H9 (cell line): ENCODE measurements around the gene EPS8L3. TPM values are rescaled to one million over a fixed set of nuclear protein-coding genes. Genes with fewer than 3 reads are reported as not detected.

ENCODE experiments used
- DNase-seq: peaks from one replicate; pipeline ENCODE4 v3.0.0-alpha.2; 2017
- H2AFZ ChIP-seq: one replicate; pipeline ENCODE4 v1.6.1; 2013; ENCODE audit warnings: mild to moderate bottlenecking, low read length, control low read depth, moderate library complexity
- H2AK5ac ChIP-seq: 2 replicates; pipeline ENCODE4 v1.6.1; 2013; ENCODE audit warnings: low read length, control low read depth, mixed read lengths; ENCODE audit not compliant: insufficient read length
- H2BK120ac ChIP-seq: one replicate; pipeline ENCODE4 v1.6.1; 2013; ENCODE audit warnings: low read depth, mild to moderate bottlenecking, low read length, control low read depth, inconsistent platforms; ENCODE audit not compliant: poor library complexity, severe bottlenecking
- H2BK12ac ChIP-seq: 2 replicates; pipeline ENCODE4 v1.6.1; 2013; ENCODE audit warnings: low read length, control low read depth, mixed read lengths, low read depth; ENCODE audit not compliant: insufficient read length
- H2BK15ac ChIP-seq: 2 replicates; pipeline ENCODE4 v1.6.1; 2013; ENCODE audit warnings: low read depth, low read length, control low read depth
- H2BK20ac ChIP-seq: one replicate; pipeline ENCODE4 v1.6.1; 2013; ENCODE audit warnings: low read depth, mild to moderate bottlenecking, low read length, control low read depth, inconsistent platforms; ENCODE audit not compliant: poor library complexity, severe bottlenecking
- H2BK5ac ChIP-seq: 2 replicates; pipeline ENCODE4 v1.6.1; 2013; ENCODE audit warnings: low read length, control low read depth, mixed read lengths; ENCODE audit not compliant: insufficient read length
- H3K14ac ChIP-seq: 2 replicates; pipeline ENCODE4 v1.6.1; 2013; ENCODE audit warnings: low read length, control low read depth; ENCODE audit not compliant: insufficient read depth
- H3K18ac ChIP-seq: 2 replicates; pipeline ENCODE4 v1.6.1; 2013; ENCODE audit warnings: low read depth, mild to moderate bottlenecking, mixed read lengths, low read length, control low read depth; ENCODE audit not compliant: insufficient read length
- H3K23ac ChIP-seq: 2 replicates; pipeline ENCODE4 v1.6.1; 2013; ENCODE audit warnings: low read length, control low read depth, mixed read lengths, low read depth; ENCODE audit not compliant: insufficient read length
- H3K23me2 ChIP-seq: 2 replicates; pipeline ENCODE4 v1.6.1; 2013; ENCODE audit warnings: low read depth, mild to moderate bottlenecking, mixed read lengths, low read length, control low read depth; ENCODE audit not compliant: insufficient read length, poor library complexity, severe bottlenecking
- H3K27ac ChIP-seq: 2 replicates; pipeline ENCODE4 v1.5.1; 2013; ENCODE audit warnings: low read length, control low read depth, mixed read lengths, low read depth; ENCODE audit not compliant: insufficient read length
- H3K27me3 ChIP-seq: 2 replicates; pipeline ENCODE4 v1.6.1; 2013; ENCODE audit warnings: low read length, control low read depth, inconsistent platforms; ENCODE audit not compliant: insufficient read depth
- H3K4ac ChIP-seq: 2 replicates; pipeline ENCODE4 v1.6.1; 2013; ENCODE audit warnings: low read depth, mild to moderate bottlenecking, control low read depth, inconsistent platforms, low read length, moderate library complexity
- H3K4me1 ChIP-seq: 2 replicates; pipeline ENCODE4 v1.6.1; 2013; ENCODE audit warnings: low read length, control low read depth, inconsistent platforms; ENCODE audit not compliant: insufficient read depth
- H3K4me2 ChIP-seq: 2 replicates; pipeline ENCODE4 v1.6.1; 2013; ENCODE audit warnings: low read length, control low read depth, mixed read lengths; ENCODE audit not compliant: insufficient read length, insufficient read depth
- H3K56ac ChIP-seq: 2 replicates; pipeline ENCODE4 v1.6.1; 2013; ENCODE audit warnings: low read depth, mild to moderate bottlenecking, mixed read lengths, low read length, control low read depth; ENCODE audit not compliant: insufficient read length
- H3K79me1 ChIP-seq: 2 replicates; pipeline ENCODE4 v1.6.1; 2013; ENCODE audit warnings: low read depth, mild to moderate bottlenecking, moderate library complexity, low read length, control low read depth, inconsistent platforms; ENCODE audit not compliant: insufficient read depth, poor library complexity, severe bottlenecking
- H3K79me2 ChIP-seq: 2 replicates; pipeline ENCODE4 v1.6.1; 2013; ENCODE audit warnings: low read length, control low read depth, inconsistent platforms; ENCODE audit not compliant: insufficient read depth
- H3K9ac ChIP-seq: 2 replicates; pipeline ENCODE4 v1.6.1; 2013; ENCODE audit warnings: low read length, control low read depth, mixed read lengths; ENCODE audit not compliant: insufficient read length; ENCODE audit errors: extremely low read depth
- H3K9me3 ChIP-seq: one replicate; pipeline ENCODE4 v1.6.1; 2013; ENCODE audit warnings: low read depth, low read length, inconsistent platforms; ENCODE audit not compliant: control insufficient read depth
- H3T11ph ChIP-seq: one replicate; pipeline ENCODE4 v1.6.1; 2013; ENCODE audit warnings: mild to moderate bottlenecking, low read length, control low read depth, inconsistent platforms
- H4K20me1 ChIP-seq: one replicate; pipeline ENCODE4 v1.6.1; 2013; ENCODE audit not compliant: control insufficient read depth, insufficient read length, insufficient read depth
- H4K5ac ChIP-seq: 2 replicates; pipeline ENCODE4 v1.6.1; 2013; ENCODE audit warnings: low read depth, mild to moderate bottlenecking, mixed read lengths, low read length, control low read depth; ENCODE audit not compliant: insufficient read length
- H4K8ac ChIP-seq: replicated peaks from 2 replicates; pipeline ENCODE4 v1.6.1; 2013; ENCODE audit warnings: low read length, control low read depth, mixed read lengths, low read depth; ENCODE audit not compliant: insufficient read length
- H4K91ac ChIP-seq: 2 replicates; pipeline ENCODE4 v1.6.1; 2013; ENCODE audit warnings: low read depth, mild to moderate bottlenecking, moderate library complexity, mixed read lengths, low read length, control low read depth; ENCODE audit not compliant: insufficient read length
- H3K27ac Mint-ChIP-seq, 3 experiments: 2 replicates in 2 of 3; 3 replicates in 1 of 3; pipeline ENCODE4 v1.8.0; 2020 to 2021; ENCODE audit warnings: mixed read lengths in 3 of 3, mild to moderate bottlenecking in 1 of 3, moderate library complexity in 1 of 3
- H3K27me3 Mint-ChIP-seq: 2 replicates; pipeline ENCODE4 v1.8.0; 2021; ENCODE audit warnings: low read depth, mild to moderate bottlenecking, moderate library complexity, mixed read lengths
- H3K36me3 Mint-ChIP-seq, 3 experiments: 2 replicates in 2 of 3; 3 replicates in 1 of 3; pipeline ENCODE4 v1.8.0; 2020 to 2021; ENCODE audit warnings: low read depth in 3 of 3, mixed read lengths in 3 of 3; ENCODE audit not compliant: insufficient read depth in 1 of 3
- H3K4me1 Mint-ChIP-seq, 2 experiments: 2 replicates each; pipeline ENCODE4 v1.8.0; 2020; ENCODE audit warnings: mixed read lengths in 2 of 2
- H3K4me3 Mint-ChIP-seq, 2 experiments: 2 replicates in 1 of 2; 3 replicates in 1 of 2; pipeline ENCODE4 v1.8.0; 2020 to 2021; ENCODE audit warnings: mild to moderate bottlenecking in 2 of 2, mixed read lengths in 2 of 2, moderate library complexity in 1 of 2
- H3K9me3 Mint-ChIP-seq, 2 experiments: 2 replicates in 1 of 2; 3 replicates in 1 of 2; pipeline ENCODE4 v1.8.0; 2020; ENCODE audit warnings: mild to moderate bottlenecking in 2 of 2, mixed read lengths in 2 of 2, moderate library complexity in 1 of 2
- WGBS: extraction: QIAGEN DNeasy Blood & Tissue Kit; methylation state at CpG from one replicate; pipeline ENCODE4 v1.1.7; 2013; ENCODE audit warnings: missing lambda C conversion rate, low lambda C conversion rate, mixed read lengths; ENCODE audit not compliant: insufficient read length; ENCODE audit errors: extremely low coverage; 5-methylcytosine and 5-hydroxymethylcytosine counted together
- total RNA-seq: library from RNA; stranded (reverse); gene quantifications from 2 replicates; pipeline ENCODE4 v1.2.1, GENCODE V29; 2021
- TF ChIP-seq, protein P1 (sequence below): fragments of 200-600 bp; sonication (generic); conservative IDR thresholded peaks from 3 replicates; pipeline ENCODE4 v1.8.0; 2021; ENCODE audit warnings: antibody characterized with exemption, mild to moderate bottlenecking

EPS8L3 gene
- total RNA-seq, 1 experiment from 2014 or later = not detected

DNA sequence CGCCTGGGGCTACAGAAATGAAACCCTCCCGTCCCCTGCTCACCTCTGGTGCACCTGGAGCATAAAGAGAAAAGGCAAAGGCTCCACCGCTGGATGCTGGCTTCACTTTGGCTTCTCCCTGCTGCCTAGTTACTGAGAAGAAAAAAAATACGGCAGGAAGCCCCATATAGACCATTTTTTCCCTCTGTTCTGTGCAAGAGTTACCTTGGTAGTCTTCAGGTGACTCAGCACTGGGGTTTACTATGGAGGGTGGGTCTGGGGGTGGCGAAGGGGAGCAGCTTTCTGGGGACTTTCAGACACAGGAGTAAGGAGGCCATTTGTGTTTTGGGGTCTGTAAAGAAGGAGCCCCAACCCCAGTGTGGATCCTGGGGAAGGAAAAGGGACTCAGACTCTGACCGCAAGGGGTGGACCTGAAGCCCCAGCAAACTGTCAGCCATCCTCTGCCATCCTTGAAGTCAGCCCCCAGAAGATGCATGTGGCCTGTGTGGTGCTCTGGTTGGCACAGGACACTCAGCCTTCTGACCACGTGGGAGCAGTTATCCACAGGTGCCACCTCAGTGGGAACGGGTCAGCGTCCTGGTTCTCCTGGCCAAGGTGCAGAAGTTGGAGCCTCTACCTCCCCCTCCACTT, 25.9 kb upstream of the EPS8L3 start:
- Mint-ChIP-seq H3K27ac (peak overlapping the region in 2 of 3 experiments; percentile 25 to 85; a peak in 1 of 7 replicates), H3K4me3 (no peak overlapping the region)
- peaks cover 6% of the 10 kb centered on the region; the same call in 1 of the 2 replicates for H3K4me1 ChIP-seq

More for the DNA sequence above, 25.9 kb upstream of the EPS8L3 start:
- Histone ChIP-seq H3T11ph (no peak overlapping the region), H2AFZ (no peak overlapping the region), H3K9me3 (no peaks in the 10 kb centered on the region), H3K18ac (no peak overlapping the region), H3K23ac (no peak overlapping the region), H3K4ac (no peak overlapping the region), H2BK5ac (no peak overlapping the region), H2BK120ac (no peak overlapping the region), H4K20me1 (no peaks in the 10 kb centered on the region), H3K27ac (no peak overlapping the region), H4K8ac (no peak overlapping the region), H2BK12ac (no peak overlapping the region), H3K14ac (no peak overlapping the region; the same call in 1 of the 2 replicates), H3K9ac (no peak overlapping the region), H3K4me2 (no peak overlapping the region), H3K56ac (no peak overlapping the region), H2BK20ac (no peak overlapping the region), H3K79me2 (no peaks in the 10 kb centered on the region), H2AK5ac (no peak overlapping the region), H3K27me3 (no peaks in the 10 kb centered on the region), H3K79me1 (no peaks in the 10 kb centered on the region), H4K5ac (no peak overlapping the region), H2BK15ac (no peak overlapping the region), H3K23me2 (no peaks in the 10 kb centered on the region), H4K91ac (no peak overlapping the region)
- no peaks in the 10 kb centered on the region; a peak in 1 of 7 replicates for H3K36me3 Mint-ChIP-seq
- no peaks in the 10 kb centered on the region for H3K9me3 Mint-ChIP-seq
- peaks cover 41 to 43% of the 10 kb centered on the region in 2 experiments for H3K4me1 Mint-ChIP-seq
- peak; percentile 18 for DNase-seq
- no peaks in the 10 kb centered on the region; the same call in none of the 2 replicates for H3K27me3 Mint-ChIP-seq
- TF ChIP-seq, protein P1, sequence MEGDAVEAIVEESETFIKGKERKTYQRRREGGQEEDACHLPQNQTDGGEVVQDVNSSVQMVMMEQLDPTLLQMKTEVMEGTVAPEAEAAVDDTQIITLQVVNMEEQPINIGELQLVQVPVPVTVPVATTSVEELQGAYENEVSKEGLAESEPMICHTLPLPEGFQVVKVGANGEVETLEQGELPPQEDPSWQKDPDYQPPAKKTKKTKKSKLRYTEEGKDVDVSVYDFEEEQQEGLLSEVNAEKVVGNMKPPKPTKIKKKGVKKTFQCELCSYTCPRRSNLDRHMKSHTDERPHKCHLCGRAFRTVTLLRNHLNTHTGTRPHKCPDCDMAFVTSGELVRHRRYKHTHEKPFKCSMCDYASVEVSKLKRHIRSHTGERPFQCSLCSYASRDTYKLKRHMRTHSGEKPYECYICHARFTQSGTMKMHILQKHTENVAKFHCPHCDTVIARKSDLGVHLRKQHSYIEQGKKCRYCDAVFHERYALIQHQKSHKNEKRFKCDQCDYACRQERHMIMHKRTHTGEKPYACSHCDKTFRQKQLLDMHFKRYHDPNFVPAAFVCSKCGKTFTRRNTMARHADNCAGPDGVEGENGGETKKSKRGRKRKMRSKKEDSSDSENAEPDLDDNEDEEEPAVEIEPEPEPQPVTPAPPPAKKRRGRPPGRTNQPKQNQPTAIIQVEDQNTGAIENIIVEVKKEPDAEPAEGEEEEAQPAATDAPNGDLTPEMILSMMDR = no peak
- no CpG with 5 or more reads among the region's 9 CpGs for WGBS
